ENCODE data around the gene QRFP. TPM values are rescaled to one million over a fixed set of nuclear protein-coding genes. Genes with fewer than 3 reads are reported as not detected.

The QRFP gene
- total RNA-seq, 1 experiment from 2014 or later: not detected

DNA sequence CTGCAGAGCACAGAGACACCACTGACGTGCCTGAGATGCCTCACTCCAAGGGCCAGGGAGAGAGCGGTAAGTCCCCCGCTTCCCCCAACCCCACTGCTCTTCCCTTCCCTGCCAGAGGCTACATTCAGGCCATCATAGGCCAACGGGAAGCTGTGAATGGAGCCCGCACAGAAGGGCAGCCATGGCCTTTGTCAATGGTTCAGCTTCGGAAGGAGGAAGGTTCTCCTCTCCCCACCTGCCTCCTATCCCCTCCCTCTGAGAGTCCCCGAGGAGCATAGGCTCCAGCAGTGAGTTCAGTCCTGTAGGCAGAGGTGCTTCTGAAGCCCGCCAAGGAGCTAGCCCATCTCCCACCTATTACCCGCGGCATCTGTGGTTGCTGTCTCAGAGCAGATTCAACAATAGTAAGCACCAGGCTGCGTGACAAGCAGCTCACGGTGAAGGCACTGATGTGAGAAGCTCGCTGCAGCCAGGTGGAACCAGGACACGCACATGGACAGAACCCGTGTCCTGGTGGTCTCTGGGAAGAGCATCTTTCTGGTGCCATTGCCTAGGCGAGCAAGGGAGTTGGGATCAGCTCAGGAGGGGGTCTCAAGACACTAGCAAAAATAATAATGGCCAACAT, 15.9 kb downstream of the QRFP start:
- no TSS peak for BruUV-seq (replicated peaks)
- CTCF ChIA-PET: no interaction called here
- intact Hi-C loops (cut with micrococcal nuclease; ENCODE audit: unreplicated experiment): no loop called here

DNA sequence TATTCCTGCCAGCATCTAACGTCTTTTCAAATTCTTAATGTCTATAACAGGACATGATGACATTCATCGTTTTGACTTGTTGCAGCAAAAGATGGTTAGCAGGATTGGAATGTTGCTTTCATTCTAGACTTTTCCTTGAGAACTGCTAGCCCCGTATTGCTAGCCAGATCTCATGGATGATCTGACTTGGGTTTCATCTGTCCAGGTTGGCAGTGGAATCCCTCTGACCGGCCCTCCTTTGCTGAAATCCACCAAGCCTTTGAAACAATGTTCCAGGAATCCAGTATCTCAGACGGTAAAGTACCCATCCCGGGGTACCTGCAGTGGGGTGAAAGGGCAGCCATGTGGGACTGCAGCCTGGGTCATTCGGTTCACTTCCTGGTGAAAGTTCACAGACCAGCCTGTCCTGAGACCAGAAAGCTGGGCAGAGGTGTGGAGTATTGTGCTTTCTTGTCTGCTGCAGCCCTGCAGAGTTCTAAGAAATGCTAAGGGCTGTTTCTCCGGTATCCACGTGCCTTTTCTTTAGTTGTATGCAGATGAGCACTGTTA, 16.7 kb downstream of the QRFP start:
- no peak overlapping the region for H3K27ac Mint-ChIP-seq (ENCODE audit: unreplicated experiment)
- no peaks in the 10 kb centered on the region for H3K27me3 Mint-ChIP-seq (ENCODE audit: unreplicated experiment)
- intact Hi-C loops (cut with micrococcal nuclease; ENCODE audit: unreplicated experiment): no loop called here
- no TSS peak for BruUV-seq (replicated peaks)
- TF ChIP-seq, protein P1, sequence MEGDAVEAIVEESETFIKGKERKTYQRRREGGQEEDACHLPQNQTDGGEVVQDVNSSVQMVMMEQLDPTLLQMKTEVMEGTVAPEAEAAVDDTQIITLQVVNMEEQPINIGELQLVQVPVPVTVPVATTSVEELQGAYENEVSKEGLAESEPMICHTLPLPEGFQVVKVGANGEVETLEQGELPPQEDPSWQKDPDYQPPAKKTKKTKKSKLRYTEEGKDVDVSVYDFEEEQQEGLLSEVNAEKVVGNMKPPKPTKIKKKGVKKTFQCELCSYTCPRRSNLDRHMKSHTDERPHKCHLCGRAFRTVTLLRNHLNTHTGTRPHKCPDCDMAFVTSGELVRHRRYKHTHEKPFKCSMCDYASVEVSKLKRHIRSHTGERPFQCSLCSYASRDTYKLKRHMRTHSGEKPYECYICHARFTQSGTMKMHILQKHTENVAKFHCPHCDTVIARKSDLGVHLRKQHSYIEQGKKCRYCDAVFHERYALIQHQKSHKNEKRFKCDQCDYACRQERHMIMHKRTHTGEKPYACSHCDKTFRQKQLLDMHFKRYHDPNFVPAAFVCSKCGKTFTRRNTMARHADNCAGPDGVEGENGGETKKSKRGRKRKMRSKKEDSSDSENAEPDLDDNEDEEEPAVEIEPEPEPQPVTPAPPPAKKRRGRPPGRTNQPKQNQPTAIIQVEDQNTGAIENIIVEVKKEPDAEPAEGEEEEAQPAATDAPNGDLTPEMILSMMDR (IDR thresholded peaks at IDR 0.05; ENCODE audit: unreplicated experiment): no peak
- no peaks in the 10 kb centered on the region for H3K4me1 Mint-ChIP-seq (ENCODE audit: low read depth, unreplicated experiment)
- H3K4me3 Mint-ChIP-seq (ENCODE audit: low read depth, unreplicated experiment): no peak overlapping the region
- DNase-seq: no peak
- H3K9me3 Mint-ChIP-seq (ENCODE audit: low read depth, unreplicated experiment): no peaks in the 10 kb centered on the region
- H3K36me3 Mint-ChIP-seq (ENCODE audit: insufficient read depth, unreplicated experiment): peaks cover 11% of the 10 kb centered on the region
- CTCF ChIA-PET: no interaction called here

More for the DNA sequence above, 15.9 kb downstream of the QRFP start:
- no peaks in the 10 kb centered on the region for H3K4me1 Mint-ChIP-seq (ENCODE audit: low read depth, unreplicated experiment)
- no peak overlapping the region for H3K4me3 Mint-ChIP-seq (ENCODE audit: low read depth, unreplicated experiment)
- H3K27ac Mint-ChIP-seq (ENCODE audit: unreplicated experiment): no peak overlapping the region
- H3K27me3 Mint-ChIP-seq (ENCODE audit: unreplicated experiment): no peaks in the 10 kb centered on the region
- H3K9me3 Mint-ChIP-seq (ENCODE audit: low read depth, unreplicated experiment): no peaks in the 10 kb centered on the region
- TF ChIP-seq, protein P1 (IDR thresholded peaks at IDR 0.05; ENCODE audit: unreplicated experiment): no peak
- peaks cover 16% of the 10 kb centered on the region for H3K36me3 Mint-ChIP-seq (ENCODE audit: insufficient read depth, unreplicated experiment)
- DNase-seq: no peak

DNA sequence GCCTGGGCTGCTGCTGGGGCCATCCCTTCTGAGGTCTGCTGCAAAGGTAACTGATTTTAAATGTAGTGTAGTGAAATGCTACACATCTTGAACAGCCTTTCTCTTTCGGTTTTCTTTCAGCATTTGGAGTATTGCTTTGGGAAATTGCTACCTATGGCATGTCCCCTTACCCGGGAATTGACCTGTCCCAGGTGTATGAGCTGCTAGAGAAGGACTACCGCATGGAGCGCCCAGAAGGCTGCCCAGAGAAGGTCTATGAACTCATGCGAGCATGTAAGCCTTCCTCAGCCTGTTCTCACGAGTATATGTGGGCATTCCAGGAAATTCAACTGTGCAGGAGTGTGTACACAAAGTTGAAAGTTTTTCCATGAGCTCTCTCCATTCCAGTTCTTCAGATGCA, 18.3 kb downstream of the QRFP start:
- Mint-ChIP-seq H3K9me3 (ENCODE audit: low read depth, unreplicated experiment) (no peaks in the 10 kb centered on the region), H3K4me3 (ENCODE audit: low read depth, unreplicated experiment) (no peak overlapping the region), H3K36me3 (ENCODE audit: insufficient read depth, unreplicated experiment) (peaks cover 7% of the 10 kb centered on the region), H3K27ac (ENCODE audit: unreplicated experiment) (no peak overlapping the region), H3K4me1 (ENCODE audit: low read depth, unreplicated experiment) (no peaks in the 10 kb centered on the region), H3K27me3 (ENCODE audit: unreplicated experiment) (no peaks in the 10 kb centered on the region)
- intact Hi-C loops (cut with micrococcal nuclease; ENCODE audit: unreplicated experiment): no loop called here
- CTCF ChIA-PET: interaction anchor here (0.5 kb wide), 1 partner anchor 495 kb away, joined by 5 read pairs; no protein-coding TSS in a partner anchor
- no TSS peak for BruUV-seq (replicated peaks)
- TF ChIP-seq, protein P1 (IDR thresholded peaks at IDR 0.05; ENCODE audit: unreplicated experiment): no peak
- no peak for DNase-seq

DNA sequence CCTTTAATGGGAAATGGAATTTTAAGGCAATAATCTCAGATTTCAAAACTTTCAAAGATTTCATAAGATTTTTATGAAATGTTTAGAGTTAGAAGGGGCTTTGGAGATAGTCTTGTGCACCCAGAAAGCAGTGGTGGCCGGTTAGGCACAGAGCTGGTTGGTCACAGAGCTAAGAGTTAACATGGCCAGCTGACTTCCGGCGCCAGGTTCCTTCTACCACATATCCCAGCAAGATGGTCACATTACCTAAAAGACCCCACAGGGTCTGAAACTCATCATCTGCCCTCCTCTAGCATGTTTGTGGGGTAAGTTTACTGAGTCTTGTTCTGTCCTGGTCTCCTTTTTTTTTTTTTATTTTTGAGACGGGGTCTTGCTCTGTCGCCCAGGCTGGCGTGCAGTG, 19.3 kb downstream of the QRFP start:
- peaks cover 9% of the 10 kb centered on the region for H3K36me3 Mint-ChIP-seq (ENCODE audit: insufficient read depth, unreplicated experiment)
- CTCF ChIA-PET: no interaction called here
- intact Hi-C loops (cut with micrococcal nuclease; ENCODE audit: unreplicated experiment): no loop called here
- DNase-seq: no peak
- H3K27ac Mint-ChIP-seq (ENCODE audit: unreplicated experiment): no peak overlapping the region
- no peaks in the 10 kb centered on the region for H3K4me1 Mint-ChIP-seq (ENCODE audit: low read depth, unreplicated experiment)
- H3K4me3 Mint-ChIP-seq (ENCODE audit: low read depth, unreplicated experiment): no peak overlapping the region
- TF ChIP-seq, protein P1 (IDR thresholded peaks at IDR 0.05; ENCODE audit: unreplicated experiment): no peak
- H3K9me3 Mint-ChIP-seq (ENCODE audit: low read depth, unreplicated experiment): no peaks in the 10 kb centered on the region
- H3K27me3 Mint-ChIP-seq (ENCODE audit: unreplicated experiment): no peaks in the 10 kb centered on the region
- BruUV-seq (replicated peaks): no TSS peak
